Activated T-cell treated with anti-CD3 and anti-CD28 coated beads for 48 hours (primary cell): ENCODE measurements around the gene RBX1.
A peak's percentile ranks its signal among the peaks of the same experiment; 100 is the strongest.

Source experiments
- DNase-seq: peaks from one replicate; pipeline ENCODE4 v3.0.0-alpha.2; 2020; ENCODE audit warnings: low read depth

RBX1 gene

GRCh38 chr22:41022470-41023298 is 71.5 kb downstream of the RBX1 start:
- DNase-seq = peak; percentile 82
